Heart left ventricle (tissue), 13 donors: ENCODE measurements around the gene FREM1.

Experiments
- CTCF ChIP-seq, 12 donors: fragments of 200-600 bp; sonication (generic) in 4 of 12; IDR thresholded peaks; one replicate each; pipeline versions ENCODE4 v1.5.0 to v1.8.0; 2018 to 2022; ENCODE audit warnings: antibody characterized with exemption in 12 of 12, mild to moderate bottlenecking in 5 of 12
- POLR2A ChIP-seq, 2 donors: fragments of 450-650 bp; IDR thresholded peaks; one replicate each; pipeline ENCODE4 v1.6.1; 2017; ENCODE audit warnings: antibody characterized with exemption in 2 of 2, mild to moderate bottlenecking in 2 of 2, moderate library complexity in 2 of 2
- donor health status: ischemic (EF 13 %, LVEDD 7.1; RV severe dilation, severe dysfunction).
- donor health status: DM: no; HTN: yes; CAD: no.
- donor health status: DM: no; HTN: no; CAD: no.
- donor health status: ischemic (EF 25% LVEDD 6.9; RV normal size, moderate dysfunction).
- donor health status: ischemic (EF 25% LVEDD 5.7; RV mildly dilated, moderate dysfunction).
- donor health status: ischemic (EF 35%, LVEDD 5.7; RV mildly dilated, moderate dysfunction).
- donor health status: nonischemic (EF 11% LVEDD 7.7; RV severe dilation, severe dysfunction).
- donor health status: DM: yes; HTN: yes; CAD: no.
- donor health status: PGD.
- donor health status: ischemic (EF 29% LVEDD 5.4; RV normal size, mild dysfunction).
- donor health status: nonischemic (EF 23%, LVEDD 6.1; RV moderate dilation, normal function).

- TF ChIP-seq CTCF (IDR thresholded peaks at IDR 0.05) (no peak), POLR2A (IDR thresholded peaks at IDR 0.05) (no peak)
Observed at GRCh38 chr9:14909181-14909580, 1.0 kb downstream of the FREM1 start.
